ENCODE measurements around the gene SDE2.
"Not testable (repeated sequence)": the region's sequence is repeated elsewhere in the genome, so short reads cannot be mapped to it uniquely, and the experiment has no call there.

SDE2 gene

DNA sequence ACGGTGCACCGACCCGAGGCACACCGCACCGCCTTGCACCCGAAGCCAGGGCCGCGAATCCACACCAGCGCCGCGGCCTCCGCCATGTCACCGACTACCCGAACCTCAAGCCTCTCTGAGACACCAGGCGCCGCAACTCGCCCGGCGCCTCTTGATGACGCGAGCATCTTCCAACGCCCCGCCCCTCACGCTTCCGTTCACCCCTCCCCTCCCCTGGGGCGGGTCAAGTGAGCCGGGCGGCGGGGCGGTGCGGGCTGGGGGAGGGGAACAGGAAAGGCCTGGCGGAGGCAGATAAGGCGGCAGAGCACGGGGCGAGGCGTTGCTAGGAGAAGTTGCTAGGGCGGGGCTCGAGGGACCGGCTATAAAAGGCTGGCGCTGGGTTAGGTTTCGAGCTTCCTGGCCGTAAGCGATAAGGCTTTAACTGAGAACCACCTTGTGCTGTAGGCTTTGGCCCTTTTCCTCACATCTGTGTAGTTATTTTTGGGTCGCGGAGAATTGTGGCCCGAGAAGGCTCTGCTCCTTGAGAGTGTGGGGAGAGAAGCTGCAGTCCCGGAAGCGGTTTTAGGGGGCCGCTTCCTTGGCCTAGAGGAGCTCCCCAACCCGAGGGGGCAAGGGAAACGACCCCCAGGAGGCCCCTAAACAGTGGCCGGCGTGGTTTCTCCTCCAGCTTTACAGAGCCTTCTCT is at the start of gene SDE2:
Gene SDE2, minus strand, starts transcription at position 117 of the 685 bp plus-strand sequence. Its CDS starts 31 bp downstream, at position 86.
- peak; percentile 92 for DNase-seq

DNA sequence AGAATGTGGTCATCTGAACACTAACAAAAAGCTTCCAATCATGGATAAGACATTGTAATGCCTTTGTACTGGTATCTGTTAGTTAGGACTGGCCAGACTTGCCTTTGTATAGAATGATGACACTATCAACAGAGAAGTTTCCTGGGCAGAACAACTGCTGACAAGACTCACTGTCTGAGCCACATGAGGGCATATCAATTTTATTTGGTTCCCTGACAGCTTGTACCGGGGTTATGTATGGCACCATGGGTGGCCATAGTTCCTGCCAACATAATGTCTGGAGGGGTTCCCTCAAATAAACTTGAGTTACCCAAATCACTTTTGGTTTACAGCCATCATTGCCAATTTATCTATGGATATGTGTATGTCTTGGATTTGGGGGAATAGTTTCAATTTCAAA is 49.7 kb upstream of the SDE2 start:
- no peak for DNase-seq

DNA sequence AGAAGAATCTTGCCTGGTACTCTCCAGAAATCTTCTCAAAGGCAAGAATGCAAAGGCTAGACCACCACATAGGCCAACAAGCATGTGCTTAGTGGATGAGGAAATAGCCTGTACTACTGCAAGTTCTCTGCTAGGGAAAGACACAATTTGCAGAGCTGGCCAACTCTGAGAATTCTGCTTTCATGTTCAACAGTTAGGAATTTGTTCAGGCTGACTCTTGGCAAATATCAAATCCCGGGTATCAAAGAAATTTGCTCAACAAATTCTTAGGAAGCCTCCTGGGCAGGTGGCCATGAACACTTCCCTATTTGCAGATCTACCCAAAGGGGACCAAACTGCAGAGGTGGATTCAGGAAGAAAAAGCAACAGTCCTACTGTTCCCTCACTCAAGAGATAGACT is 48.4 kb upstream of the SDE2 start:
- no peak for DNase-seq

DNA sequence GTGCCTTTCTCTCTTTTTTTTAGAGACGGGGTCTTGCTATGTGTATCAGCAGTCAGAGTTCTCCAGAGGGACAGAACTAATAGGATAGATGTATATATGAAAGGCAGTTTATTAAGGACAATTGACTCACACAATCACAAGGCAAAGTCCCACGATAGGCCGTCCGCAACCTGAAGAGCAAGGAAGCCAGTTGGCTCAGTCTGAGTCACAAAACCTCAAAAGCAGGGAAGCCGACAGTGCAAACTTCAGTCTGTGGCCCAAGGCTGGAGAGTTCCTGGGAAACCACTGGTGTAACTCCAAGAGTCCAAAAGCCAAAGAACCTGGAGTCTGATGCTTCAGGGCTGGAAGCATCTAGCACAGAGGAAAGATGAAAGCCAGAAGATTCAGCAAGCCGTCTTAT is 47.1 kb upstream of the SDE2 start:
- no peak for DNase-seq

DNA sequence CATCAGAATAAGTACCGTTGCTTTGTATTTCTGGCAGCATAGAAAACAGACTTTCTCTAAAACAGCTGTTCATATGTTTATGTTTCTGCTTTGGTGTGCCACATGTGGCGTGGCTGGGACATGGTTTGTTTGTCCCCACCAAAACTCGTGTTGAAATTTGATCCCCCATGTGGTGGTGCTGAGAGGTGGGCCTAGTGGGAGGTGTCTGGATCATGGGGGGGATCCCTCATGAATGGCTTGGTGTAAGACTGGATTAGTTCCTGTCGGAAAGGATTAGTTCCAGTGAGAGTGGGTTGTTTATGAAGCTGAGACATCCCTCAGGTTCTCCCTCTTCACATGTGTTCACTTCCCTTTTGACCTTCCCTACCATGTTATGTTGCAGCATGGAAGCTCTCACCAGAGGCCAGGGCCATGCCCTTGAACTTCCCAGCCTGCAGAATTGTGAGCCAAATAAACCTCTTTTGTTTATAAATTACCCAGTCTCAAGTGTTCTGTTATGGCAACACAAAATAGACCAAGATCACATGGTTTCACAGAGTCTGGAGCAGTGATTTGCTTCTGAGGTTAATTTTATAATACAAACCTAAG is 45.5 kb upstream of the SDE2 start:
- no peak for DNase-seq

DNA sequence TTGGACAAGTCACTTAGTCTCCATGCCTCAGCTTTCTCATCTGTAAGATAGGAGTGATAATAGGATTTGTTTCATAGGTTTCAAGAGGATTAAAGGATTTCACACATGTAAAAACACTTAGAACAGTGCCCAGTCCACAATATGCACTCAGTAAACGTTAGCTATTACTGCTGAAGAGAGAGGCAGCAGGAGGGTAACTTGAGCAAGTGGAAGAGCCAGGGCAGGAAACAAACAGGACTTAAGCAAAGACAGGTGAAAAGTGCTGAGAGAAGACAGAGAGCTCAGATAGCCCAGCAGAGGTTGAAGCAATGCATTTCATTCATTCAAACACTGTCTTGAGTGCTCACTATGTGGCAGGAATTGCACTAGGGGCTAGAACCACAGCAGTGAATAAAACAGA is 42.3 kb upstream of the SDE2 start:
- DNase-seq: no peak

DNA sequence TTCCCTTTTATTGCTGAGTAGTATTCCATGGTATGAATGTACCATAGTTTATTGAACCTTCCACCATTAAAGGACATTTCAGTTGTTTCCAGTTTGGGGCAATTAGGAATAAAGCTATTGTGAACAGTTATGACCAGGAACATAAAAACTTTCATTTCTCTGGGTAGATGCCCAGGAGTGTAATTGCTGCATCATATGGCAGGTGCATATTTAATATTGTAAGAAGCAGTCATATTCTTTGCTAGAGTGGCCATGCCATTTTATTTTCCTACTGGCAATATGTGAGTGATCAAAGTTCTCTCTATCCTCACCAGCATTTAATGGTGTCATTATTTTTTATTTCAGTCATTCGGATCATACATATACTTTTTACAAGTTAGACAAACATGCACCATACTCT is 39.5 kb upstream of the SDE2 start:
- DNase-seq: no peak

DNA sequence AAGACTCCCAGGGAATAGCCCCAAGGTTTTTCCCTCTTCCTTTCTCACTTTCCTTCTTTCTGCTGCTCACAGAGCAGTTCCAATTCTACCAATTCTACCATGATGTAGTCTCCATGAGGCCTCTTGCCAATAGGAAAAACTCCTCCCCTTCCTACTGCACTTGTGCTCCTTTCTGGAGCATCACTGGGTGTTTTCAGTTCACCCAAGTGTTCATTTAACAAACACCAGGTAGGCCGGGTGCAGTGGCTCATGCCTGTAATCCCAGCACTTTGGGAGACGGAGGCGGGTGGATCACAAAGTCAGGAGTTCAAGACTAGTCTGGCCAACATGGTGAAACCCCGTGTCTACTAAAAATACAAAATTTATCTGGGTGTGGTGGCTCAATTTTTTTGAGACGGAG is 36.8 kb upstream of the SDE2 start:
- DNase-seq: no peak

DNA sequence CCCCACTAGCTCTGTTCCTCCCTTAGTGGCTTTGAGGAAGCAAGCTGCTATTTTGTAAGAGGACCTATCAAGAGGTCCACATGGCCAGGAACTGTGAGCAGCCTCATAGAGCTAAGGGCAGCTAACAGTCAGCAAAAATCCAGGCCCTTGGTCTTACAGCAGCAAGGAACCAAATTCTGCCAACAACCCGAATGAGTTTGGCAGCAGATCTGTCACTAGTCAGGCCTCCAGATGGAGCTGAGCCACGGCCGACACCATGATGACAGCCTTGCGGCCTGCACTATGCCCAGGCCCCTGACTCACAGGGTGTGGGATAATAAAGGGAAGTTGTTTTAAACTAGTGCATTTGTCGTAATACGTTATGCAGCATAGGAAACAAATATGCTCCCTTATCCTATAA is 35.3 kb upstream of the SDE2 start:
- no peak for DNase-seq

DNA sequence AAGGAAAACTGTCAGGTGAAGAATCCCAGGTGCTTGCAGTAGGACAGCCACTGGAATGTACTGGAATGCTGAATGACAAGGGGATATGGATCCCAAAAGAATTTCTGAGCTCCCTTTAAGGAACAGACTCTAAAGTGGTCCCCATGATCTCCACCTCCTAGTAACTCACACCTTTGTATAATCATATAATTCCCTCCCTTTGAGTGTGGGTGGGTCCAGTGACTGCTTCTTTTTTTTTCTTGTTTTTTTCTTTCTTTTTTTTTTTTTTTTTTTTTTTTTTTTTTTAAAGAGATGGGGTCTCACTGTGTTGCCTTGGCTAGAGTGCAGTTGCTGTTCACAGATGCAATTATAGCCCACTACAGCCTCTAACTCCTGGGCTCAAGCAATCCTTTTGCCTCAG is 34.8 kb upstream of the SDE2 start:
- no peak for DNase-seq

DNA sequence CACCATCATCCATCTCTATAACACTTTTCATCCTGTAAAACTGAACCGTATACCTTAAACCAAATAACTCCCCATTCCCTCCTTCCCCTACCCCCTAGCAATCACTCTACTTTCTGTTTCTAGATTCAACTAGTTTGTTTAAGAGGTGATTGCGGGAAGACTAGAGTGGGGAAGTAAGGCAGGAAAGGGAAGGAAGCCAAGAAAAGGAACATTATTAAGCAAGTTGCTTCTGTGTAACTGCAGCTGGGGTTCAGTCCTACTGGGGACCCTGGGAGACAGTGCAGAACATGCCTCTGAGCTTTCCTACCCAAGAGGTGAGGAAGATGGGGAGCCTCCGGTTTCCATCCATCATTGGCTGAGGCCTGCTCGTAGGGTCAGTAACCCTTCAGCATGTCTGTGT is 34.4 kb upstream of the SDE2 start:
- DNase-seq: no peak

DNA sequence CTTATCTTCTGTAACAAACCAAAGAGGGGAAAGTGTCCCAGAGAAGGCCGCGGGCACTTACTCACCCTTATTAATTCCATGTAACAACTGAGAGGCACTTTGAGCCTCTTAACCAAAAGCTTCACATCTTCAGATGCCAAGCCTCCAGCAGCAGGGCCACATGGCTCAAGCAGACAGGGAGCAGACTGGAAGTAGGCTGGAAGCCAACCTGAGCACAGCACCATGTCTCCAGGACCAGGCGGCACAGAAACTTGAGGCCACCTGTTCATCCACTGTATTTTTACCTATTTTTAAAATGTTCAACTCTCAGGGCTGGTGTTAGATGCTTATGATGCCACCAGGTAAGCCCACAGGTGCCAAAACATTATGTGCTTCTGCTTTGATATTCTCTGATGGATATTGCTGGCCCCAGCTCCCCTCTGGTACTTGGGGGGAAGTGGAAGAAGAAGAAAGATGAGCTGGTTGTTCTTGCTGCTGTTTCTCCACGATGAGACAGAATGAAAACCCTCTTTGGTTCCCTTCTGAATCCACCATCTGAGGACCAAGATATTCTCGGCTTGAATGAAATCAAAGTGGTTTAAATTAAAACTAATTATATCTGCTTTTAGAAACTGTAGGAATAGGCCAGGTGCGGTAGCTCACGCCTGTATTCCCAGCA is 30.6 kb upstream of the SDE2 start:
- no peak for DNase-seq

DNA sequence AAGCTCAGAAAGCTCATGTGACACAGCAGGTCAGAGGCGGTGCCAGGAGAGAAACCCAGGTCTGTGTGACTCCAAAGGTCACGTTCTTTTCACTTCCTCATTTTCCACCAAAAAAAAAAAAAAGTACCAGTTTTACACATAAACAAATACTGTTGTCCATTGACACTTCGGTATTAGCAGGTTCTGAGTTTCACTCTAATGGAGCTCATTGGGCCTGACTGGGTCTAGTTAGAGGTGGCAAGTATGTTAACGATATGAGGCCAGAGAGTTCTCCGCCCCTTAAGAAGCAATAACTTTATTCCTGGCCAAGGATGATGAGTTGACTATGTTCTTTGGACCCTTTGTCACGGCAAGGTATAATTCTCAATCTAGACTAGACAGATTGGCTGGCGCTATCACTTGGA is 30.0 kb upstream of the SDE2 start:
- no peak for DNase-seq

DNA sequence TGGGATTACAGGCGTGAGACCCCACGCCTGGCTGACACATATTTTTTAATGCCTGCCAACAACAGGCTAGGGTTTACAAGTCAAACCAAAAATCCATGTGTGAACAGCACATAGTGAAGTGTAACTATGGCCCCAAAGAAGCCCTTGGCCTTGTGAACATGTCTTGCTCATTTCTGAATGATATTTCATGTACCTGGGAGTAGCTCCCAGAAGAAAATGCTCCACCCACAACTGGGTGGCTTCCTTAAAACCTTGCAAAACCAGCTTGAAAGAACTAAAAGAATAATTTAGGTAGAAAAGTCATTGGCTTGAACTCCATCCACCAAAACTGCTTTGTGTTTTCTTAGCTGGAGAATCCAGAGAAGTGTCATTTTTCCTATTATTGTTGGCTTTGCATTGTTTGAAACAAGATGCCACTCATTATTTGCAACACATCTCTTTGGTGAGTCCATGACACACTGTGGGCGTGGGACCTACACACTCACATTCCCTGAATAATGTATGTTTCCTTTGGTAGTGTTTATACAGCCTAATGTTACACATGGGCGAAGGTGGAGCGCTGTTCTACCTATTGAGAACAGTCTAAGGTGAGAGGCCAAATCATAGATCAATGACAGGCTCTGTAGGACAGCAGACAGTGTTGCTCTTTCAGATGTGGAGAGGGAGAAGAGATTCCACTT is 28.5 kb upstream of the SDE2 start:
- no peak for DNase-seq

DNA sequence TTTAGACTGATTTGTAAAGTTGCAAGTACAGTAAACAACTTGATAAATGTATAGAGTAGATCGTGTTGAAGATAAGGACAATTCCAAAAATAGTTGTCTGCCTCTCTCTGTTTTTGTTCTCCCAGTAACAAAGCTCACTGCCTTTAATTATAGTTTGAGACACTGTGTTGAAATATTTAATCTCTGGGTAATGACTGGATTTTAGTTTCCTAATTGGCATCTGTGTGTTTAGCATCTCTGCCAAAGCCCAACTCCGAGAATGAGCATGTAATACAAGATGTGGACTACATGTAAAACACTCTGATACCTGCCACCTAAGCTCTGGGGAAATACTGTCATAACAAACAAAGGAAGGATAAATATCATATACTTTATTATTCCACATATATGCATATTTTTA is 27.7 kb upstream of the SDE2 start:
- DNase-seq: no peak

DNA sequence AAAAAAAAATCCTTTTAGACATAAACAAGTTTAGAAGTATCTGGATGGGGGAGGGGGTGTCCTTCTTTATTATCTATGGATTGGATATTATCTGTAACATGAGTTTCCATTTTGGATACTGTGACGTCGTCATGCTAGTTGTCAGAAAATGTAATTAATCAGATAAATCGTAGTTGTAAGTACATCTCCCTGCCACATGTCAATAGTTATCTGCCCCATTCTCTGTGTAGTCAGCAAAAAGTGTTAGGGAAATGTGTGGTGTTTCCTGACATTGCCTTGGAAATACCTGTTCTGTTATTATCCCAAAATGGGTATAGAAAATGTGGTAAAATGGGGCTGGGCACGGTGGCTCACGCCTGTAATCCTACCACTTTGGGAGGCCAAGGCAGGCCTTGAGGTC is 24.6 kb upstream of the SDE2 start:
- no peak for DNase-seq

DNA sequence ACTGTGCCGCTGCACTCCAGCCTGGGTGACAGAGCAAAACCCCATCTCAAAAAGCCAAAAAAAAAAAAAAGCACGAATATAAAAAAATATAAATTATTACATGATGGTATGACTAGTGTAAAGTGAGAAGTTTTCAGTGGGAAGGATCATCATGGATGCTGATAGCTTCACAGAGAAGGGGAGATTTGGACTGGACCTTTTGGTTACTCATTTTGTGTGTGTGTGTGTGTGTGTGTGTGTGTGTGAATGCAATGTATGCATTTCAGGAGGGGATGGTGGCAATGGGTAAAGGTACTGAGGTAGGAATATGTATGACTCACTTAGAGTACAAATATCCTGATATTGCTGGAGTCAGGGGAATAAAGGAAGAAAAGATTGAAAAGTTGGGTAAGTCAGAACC is 22.7 kb upstream of the SDE2 start:
- no peak for DNase-seq

DNA sequence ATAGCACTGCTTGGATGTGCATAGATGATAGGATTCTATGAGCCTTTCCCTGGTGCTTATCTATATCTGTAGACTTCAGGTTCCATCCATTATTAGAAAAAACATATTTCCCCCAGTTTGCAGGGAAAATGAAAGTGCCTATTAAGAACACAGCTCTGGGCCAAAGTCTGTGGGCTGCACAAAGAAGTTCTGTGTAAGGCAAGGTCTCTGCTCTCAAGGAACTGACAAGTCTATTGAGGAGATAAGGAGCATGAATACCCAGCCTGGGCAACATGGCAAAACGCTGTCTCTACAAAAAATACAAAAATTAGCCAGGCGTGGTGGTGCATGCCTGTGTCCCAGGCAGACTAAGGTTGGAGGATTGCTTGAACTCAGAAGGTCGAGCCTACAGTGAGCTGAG is 22.3 kb upstream of the SDE2 start:
- no peak for DNase-seq

DNA sequence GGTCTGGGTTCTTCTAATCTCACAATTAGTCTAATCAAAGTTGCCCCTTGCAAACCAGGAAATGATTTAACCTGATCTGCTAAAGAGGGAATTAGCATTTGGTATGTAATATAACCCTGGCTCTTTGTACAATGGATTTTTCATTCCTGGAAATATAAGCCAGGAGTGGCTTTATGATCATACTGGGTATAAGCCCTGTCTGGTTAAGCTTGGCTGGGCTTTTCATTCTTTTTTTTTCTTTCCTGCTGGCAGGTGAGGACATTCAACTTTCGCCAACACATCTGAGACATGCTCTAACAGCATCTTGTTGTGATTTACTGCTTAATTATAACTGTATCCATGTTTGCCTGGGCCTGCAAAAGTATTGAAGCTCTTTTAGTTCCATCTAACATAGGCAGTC is 20.4 kb upstream of the SDE2 start:
- no peak for DNase-seq

DNA sequence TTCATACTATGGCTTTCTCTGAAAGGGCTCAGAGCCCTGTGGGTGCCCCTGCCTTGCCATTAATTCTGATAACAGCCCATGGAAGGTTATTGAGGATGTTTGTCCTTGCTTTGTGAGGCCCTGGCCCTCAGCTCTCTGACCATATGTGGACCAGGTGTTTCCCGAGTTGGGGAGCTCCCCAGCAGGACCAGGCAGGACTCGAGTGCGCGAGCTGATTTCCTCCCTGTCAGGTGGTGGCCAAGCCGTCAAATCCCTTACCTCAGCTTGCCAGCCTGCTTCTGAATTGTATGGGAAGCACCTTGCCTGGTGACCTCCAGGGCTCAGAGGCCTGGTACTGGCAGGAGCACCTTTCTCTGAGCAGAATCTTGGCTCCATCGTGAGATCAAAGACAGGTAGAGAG is 17.9 kb upstream of the SDE2 start:
- DNase-seq: no peak

DNA sequence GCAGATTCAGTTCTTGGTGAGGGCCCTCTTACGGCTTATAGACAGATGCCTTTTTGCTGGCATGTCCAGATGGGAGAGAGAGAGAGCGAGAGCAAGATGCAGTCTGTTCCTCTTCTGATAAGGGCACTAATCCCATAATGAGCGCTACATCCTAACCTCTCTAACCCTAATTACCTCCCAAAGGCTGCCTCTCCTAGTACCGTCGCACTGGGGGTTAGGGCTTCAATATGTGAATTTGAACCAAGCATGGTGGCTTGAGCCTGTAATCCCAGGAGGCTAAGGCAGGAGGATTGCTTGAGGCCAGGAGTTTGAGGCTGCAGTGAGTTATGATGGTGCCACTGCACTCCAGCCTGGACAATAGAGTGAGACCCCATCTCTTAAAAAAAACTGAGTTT is 10.5 kb upstream of the SDE2 start:
- DNase-seq: no peak

DNA sequence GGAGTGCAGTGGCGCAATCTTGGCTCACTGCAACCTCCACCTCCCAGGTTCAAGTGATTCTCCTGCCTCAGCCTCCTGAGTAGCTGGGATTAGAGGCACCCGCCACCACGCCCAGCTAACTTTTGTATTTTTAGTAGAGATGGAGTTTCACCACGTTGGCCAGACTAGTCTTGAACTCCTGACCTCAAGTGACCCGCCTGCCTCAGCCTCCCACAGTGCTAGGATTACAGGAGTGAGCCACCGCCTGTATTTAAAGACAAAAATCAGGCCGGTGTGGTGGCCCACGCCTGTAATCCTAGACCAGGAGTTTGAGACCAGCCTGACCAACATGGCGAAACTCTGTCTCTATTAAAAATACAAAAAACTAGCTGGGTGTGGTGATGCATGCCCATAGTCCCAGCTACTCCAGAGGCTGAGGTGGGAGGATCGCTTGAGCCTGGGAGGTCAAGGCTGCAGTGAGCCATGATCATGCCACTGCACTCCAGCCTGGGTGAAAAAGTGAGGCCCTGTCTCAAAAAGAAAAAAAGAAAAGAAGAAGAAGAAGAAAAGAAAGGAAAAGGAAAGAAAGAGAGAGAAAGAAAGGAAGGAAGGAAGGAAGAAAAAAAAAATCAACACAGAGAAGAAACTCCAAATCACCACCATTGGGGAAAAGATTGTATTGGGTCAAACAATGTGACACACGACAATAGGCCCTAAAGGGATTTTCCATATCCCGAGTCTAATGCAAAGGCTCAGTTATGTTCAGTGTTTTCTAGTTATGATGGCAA is 8.2 kb upstream of the SDE2 start:
- not testable (repeated sequence) for DNase-seq

DNA sequence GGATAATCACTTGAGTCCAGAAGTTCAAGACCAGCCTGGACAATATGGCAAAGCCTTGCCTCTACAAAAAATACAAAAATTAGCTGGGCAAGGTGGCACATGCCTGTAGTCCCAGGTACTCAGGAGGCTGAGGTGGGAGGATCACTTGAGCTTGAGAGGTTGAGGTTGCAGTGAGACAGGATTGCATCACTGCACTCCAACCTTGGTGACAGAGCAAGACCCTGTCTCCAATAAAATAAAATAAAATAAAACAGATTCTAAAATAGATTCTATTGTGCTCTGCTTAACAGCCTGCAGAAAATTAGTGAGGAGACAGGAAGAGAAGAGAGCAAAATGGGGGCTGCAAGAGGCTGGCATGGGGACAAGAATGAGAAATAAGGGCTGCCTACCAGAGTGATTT is 7.5 kb upstream of the SDE2 start:
- no peak for DNase-seq
